Testis (tissue), 2 donors: Measurements from ENCODE around the gene PARP9.

ENCODE experiments used
- CTCF ChIP-seq, 3 experiments: fragments of 450-650 bp in 2 of 3; fragments of 200-600 bp in 1 of 3; sonication (generic) in 1 of 3; IDR thresholded peaks; one replicate each; pipeline ENCODE4 v1.5.1; 2016 to 2019; ENCODE audit warnings: antibody characterized with exemption in 3 of 3, mild to moderate bottlenecking in 2 of 3, moderate library complexity in 1 of 3
- POLR2A ChIP-seq: fragments of 450-650 bp; IDR thresholded peaks from one replicate; pipeline ENCODE4 v1.6.1; 2017; ENCODE audit warnings: antibody characterized with exemption, mild to moderate bottlenecking, moderate library complexity

GRCh38 chr3:122578069-122578740, 14.1 kb upstream of the PARP9 start:
- no peak for TF ChIP-seq CTCF (IDR thresholded peaks at IDR 0.05)
- TF ChIP-seq POLR2A = no peak
